ENCODE measurements around the gene LIPC. TPM values are rescaled to one million over a fixed set of nuclear protein-coding genes. Genes with fewer than 3 reads are reported as not detected.

Gene LIPC
- total RNA-seq, 5 donors from 2014 or later (not counting 1 experiment from before 2014, with no cell fraction given), result 0.89 to 2.1 (median 1.5) TPM

DNA sequence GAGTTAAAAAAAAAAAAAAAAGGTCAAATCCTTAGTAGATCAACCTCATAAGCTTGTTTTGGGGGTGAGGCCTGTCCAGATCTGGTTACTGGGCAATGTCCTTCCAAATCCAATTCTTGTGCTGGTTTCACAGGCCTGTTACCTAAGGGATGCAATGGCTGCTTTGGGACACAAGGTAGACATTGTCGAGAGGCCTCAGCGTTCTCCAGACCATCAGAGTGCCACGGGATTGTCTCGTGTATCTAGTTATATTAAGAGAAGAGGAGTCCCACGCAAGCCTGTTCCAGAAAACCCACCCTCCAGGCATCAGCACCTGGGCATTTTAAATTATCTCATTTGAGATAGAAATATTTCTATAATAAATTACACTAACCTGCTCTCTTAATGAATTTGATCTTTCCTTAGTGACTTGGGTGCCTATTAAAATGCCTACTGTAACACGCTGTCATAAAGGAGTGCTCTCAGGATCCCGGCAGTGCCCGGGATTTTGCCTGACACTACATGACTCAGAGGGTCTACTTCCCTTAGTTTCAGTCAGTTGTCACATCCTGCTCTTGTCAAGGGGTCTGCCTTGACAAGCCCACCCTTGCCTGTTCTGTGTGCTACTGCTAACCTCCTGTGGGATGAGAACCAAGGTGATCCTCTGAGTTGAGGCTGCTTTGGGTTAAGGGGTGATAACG is 116.0 kb downstream of the LIPC start:
- CTCF ChIA-PET, result no interaction called here
- H3K4me3 ChIP-seq (ENCODE audit: control insufficient read depth in 1 of 2, extremely low read depth in 1 of 2, low read length in 1 of 2), result no peak overlapping the region
- H3K27me3 Mint-ChIP-seq, result no peaks in the 10 kb centered on the region
- 92% methylated on average over 3 of the region's 9 CpGs for WGBS (ENCODE audit: insufficient coverage)
- no peaks in the 10 kb centered on the region for H3K9me3 Mint-ChIP-seq
- H3K27ac ChIP-seq (ENCODE audit: low read length), result no peak overlapping the region
- DNase-seq (no peak), ATAC-seq (replicated peaks in 1 of 4) (no peak)
- no peak overlapping the region for H3K4me3 Mint-ChIP-seq
- H3K27me3 ChIP-seq (replicated peaks in 1 of 2; ENCODE audit: control insufficient read depth in 2 of 2, extremely low read depth in 1 of 2, insufficient read depth in 2 of 2, low read length in 1 of 2), result peaks cover 0 to 9% of the 10 kb centered on the region in 2 experiments
- H3K9me3 ChIP-seq, result no peaks in the 10 kb centered on the region
- peaks cover 31 to 44% (median 37%) of the 10 kb centered on the region in 3 donors for H3K4me1 Mint-ChIP-seq
- H3K36me3 ChIP-seq (ENCODE audit: control insufficient read depth in 2 of 2, extremely low read depth in 1 of 2, insufficient read depth in 1 of 2, low read length in 1 of 2), result no peaks in the 10 kb centered on the region
- POLR2A ChIA-PET, result interaction anchor here in 1 of 2 donors (0.7 kb wide), 1 partner anchor 71 kb away, joined by 4 read pairs; no protein-coding TSS in a partner anchor
- no peaks in the 10 kb centered on the region for H3K36me3 Mint-ChIP-seq
- H3K4me1 ChIP-seq (ENCODE audit: control insufficient read depth in 1 of 2, extremely low read depth in 1 of 2, insufficient read depth in 2 of 2, low read length in 2 of 2), result peaks cover 9 to 26% of the 10 kb centered on the region in 2 experiments
- H3K27ac Mint-ChIP-seq, result no peak overlapping the region

DNA sequence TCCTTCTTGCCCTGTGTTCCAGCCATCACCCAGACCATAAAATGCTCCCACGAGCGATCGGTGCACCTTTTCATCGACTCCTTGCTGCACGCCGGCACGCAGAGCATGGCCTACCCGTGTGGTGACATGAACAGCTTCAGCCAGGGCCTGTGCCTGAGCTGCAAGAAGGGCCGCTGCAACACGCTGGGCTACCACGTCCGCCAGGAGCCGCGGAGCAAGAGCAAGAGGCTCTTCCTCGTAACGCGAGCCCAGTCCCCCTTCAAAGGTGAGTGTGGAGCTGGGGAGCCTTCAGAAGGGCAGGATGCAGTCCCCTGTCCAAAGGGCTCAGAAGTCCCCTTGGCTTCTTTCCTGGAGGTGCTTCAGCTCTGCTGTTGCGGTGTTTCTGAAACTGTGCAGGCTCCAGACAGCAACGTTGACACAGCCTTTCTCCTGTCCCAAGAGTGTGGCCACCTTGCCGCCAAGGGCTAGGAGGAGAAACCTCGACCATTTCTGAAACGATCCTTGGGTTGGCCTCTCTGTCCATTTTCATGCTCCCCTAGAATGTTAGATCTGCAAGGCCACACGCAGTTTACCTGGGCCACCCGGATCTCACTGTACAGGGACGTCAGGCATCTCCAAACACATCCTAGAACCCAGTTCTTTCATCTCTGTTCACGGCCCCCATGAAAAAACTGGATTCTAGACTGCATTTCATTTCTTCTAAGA is 116.7 kb downstream of the LIPC start:
- H3K4me1 ChIP-seq (ENCODE audit: control insufficient read depth in 1 of 2, extremely low read depth in 1 of 2, insufficient read depth in 2 of 2, low read length in 2 of 2), result peaks cover 9 to 26% of the 10 kb centered on the region in 2 experiments
- DNase-seq, result no peak
- ATAC-seq (replicated peaks in 1 of 4), result no peak
- no peaks in the 10 kb centered on the region for H3K36me3 ChIP-seq (ENCODE audit: control insufficient read depth in 2 of 2, extremely low read depth in 1 of 2, insufficient read depth in 1 of 2, low read length in 1 of 2)
- Mint-ChIP-seq H3K9me3 (no peaks in the 10 kb centered on the region), H3K27ac (no peak overlapping the region), H3K27me3 (no peaks in the 10 kb centered on the region), H3K36me3 (no peaks in the 10 kb centered on the region), H3K4me3 (no peak overlapping the region), H3K4me1 (peaks cover 31 to 44% (median 37%) of the 10 kb centered on the region in 3 donors)
- WGBS (ENCODE audit: insufficient coverage), result 97% methylated on average over 15 of the region's 26 CpGs
- ChIA-PET POLR2A (interaction anchor here in 1 of 2 donors (0.6 kb wide), 1 partner anchor 197 kb away, joined by 3 read pairs; no protein-coding TSS in a partner anchor), CTCF (no interaction called here)
- H3K27ac ChIP-seq (ENCODE audit: low read length), result no peak overlapping the region
- H3K9me3 ChIP-seq, result no peaks in the 10 kb centered on the region
- H3K27me3 ChIP-seq (replicated peaks in 1 of 2; ENCODE audit: control insufficient read depth in 2 of 2, extremely low read depth in 1 of 2, insufficient read depth in 2 of 2, low read length in 1 of 2), result peaks cover 0 to 11% of the 10 kb centered on the region in 2 experiments
- no peak overlapping the region for H3K4me3 ChIP-seq (ENCODE audit: control insufficient read depth in 1 of 2, extremely low read depth in 1 of 2, low read length in 1 of 2)

DNA sequence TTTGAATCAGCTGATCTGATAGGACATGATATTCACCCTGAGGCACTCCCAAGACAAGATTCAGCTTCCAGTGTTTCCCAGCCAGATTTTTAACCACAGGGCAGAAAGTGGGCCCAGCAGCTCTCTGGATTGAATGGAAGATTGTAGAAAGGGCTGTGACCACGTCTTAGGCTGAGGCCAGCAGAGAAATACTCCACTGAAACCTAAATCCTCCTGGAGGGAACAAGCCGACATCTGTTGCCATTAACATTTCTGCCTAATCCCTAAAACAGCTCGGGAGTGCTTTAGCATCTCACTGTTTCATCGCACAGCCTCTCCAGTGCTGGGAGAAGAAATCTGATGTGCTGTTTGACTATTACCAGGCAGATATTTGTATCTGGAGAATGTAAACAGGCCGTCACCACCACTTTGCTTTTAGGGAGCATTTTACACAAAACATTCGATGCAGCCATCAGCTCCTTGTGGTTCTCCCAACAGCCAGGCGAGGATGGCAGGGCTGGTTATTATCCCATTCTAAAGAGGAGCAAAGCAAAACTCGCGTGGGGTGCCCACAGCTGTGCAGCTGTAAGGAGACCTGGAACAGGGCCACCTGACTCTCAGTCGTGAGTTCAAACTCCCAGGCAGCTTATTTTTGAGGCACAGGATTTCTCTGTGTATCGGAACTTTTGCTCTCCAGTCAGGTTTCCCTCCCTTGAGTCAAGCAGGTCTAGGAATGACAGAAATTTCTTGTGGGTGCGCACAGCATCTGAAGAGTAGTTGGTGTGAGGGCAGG is 117.4 kb downstream of the LIPC start:
- Mint-ChIP-seq H3K4me1 (peaks cover 31 to 49% (median 39%) of the 10 kb centered on the region in 3 donors), H3K27ac (no peak overlapping the region), H3K4me3 (no peak overlapping the region), H3K9me3 (no peaks in the 10 kb centered on the region), H3K27me3 (no peaks in the 10 kb centered on the region), H3K36me3 (no peaks in the 10 kb centered on the region)
- WGBS (ENCODE audit: insufficient coverage), result 95% methylated on average over 7 of the region's 12 CpGs
- H3K9me3 ChIP-seq, result no peaks in the 10 kb centered on the region
- H3K4me1 ChIP-seq (ENCODE audit: control insufficient read depth in 1 of 2, extremely low read depth in 1 of 2, insufficient read depth in 2 of 2, low read length in 2 of 2), result peaks cover 9 to 26% of the 10 kb centered on the region in 2 experiments
- no peak overlapping the region for H3K27ac ChIP-seq (ENCODE audit: low read length)
- ChIA-PET POLR2A (interaction anchor here in 1 of 2 donors (0.6 kb wide), 1 partner anchor 196 kb away, joined by 3 read pairs; no protein-coding TSS in a partner anchor), CTCF (no interaction called here)
- H3K4me3 ChIP-seq (ENCODE audit: control insufficient read depth in 1 of 2, extremely low read depth in 1 of 2, low read length in 1 of 2), result no peak overlapping the region
- DNase-seq, result no peak
- no peaks in the 10 kb centered on the region for H3K36me3 ChIP-seq (ENCODE audit: control insufficient read depth in 2 of 2, extremely low read depth in 1 of 2, insufficient read depth in 1 of 2, low read length in 1 of 2)
- ATAC-seq (replicated peaks in 1 of 4), result no peak
- H3K27me3 ChIP-seq (replicated peaks in 1 of 2; ENCODE audit: control insufficient read depth in 2 of 2, extremely low read depth in 1 of 2, insufficient read depth in 2 of 2, low read length in 1 of 2), result peaks cover 0 to 11% of the 10 kb centered on the region in 2 experiments

DNA sequence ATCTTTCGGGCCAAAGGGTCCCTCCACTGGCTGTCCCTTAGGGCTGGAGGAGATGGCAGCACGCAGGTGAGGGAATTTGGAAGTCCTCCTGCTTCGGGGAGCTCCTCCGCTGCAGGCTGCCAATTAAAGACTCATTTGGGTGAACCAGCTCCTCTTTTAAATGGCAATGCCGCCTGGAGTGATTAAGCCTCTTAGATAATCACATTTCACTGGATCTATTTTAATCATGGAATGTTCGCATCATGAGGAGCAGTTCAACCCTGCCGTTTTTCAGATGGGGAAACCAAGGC is 117.9 kb downstream of the LIPC start:
- peaks cover 9 to 23% of the 10 kb centered on the region in 2 experiments for H3K4me1 ChIP-seq (ENCODE audit: control insufficient read depth in 1 of 2, extremely low read depth in 1 of 2, insufficient read depth in 2 of 2, low read length in 2 of 2)
- no peaks in the 10 kb centered on the region for H3K36me3 ChIP-seq (ENCODE audit: control insufficient read depth in 2 of 2, extremely low read depth in 1 of 2, insufficient read depth in 1 of 2, low read length in 1 of 2)
- DNase-seq (no peak), ATAC-seq (replicated peaks in 1 of 4) (no peak)
- Mint-ChIP-seq H3K36me3 (no peaks in the 10 kb centered on the region), H3K4me3 (no peak overlapping the region), H3K27ac (no peak overlapping the region), H3K9me3 (no peaks in the 10 kb centered on the region), H3K4me1 (peaks cover 29 to 46% (median 37%) of the 10 kb centered on the region in 3 donors), H3K27me3 (no peaks in the 10 kb centered on the region)
- no peak overlapping the region for H3K27ac ChIP-seq (ENCODE audit: low read length)
- no peaks in the 10 kb centered on the region for H3K9me3 ChIP-seq
- peaks cover 0 to 11% of the 10 kb centered on the region in 2 experiments for H3K27me3 ChIP-seq (replicated peaks in 1 of 2; ENCODE audit: control insufficient read depth in 2 of 2, extremely low read depth in 1 of 2, insufficient read depth in 2 of 2, low read length in 1 of 2)
- ChIA-PET CTCF (no interaction called here), POLR2A (interaction anchor here in 1 of 2 donors (0.6 kb wide), 1 partner anchor 200 kb away, joined by 3 read pairs; the partner anchor contains the start of gene ADAM10)
- no peak overlapping the region for H3K4me3 ChIP-seq (ENCODE audit: control insufficient read depth in 1 of 2, extremely low read depth in 1 of 2, low read length in 1 of 2)
- 100% methylated on average over 6 of the region's 7 CpGs for WGBS (ENCODE audit: insufficient coverage)

DNA sequence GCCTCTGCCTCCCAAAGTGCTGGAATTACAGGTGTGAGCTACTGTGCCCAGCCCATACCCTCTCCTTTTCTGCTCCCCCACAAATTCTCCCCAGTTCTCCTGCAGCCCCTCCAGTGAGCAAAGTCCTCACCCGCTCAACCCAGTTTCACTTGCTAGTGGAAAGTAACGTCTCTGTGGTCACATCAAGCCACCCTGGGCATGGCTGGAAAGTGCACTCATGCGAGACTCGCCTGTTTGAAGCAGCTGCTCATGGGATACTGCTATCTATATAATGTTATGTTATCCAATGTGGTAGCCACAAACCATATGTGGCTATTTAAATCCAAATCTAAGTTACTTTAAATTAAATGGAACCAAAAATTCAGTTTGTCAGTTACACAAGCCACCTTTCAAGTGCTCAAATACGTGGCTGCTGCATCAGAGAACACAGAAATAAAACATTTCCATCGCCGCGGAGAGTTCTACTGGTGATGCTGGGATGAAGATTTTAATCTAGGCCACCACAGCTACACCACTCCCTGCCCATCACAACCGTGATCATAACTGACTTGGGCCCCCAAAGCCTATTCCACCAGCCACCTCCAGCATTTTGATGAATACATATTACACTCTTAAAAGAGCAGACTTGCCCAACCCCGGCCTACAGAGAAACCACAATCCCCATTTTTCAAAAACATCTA is 119.4 kb downstream of the LIPC start:
- Mint-ChIP-seq H3K27ac (peak overlapping the region in 1 of 2 donors; percentile 16), H3K9me3 (no peaks in the 10 kb centered on the region), H3K4me1 (peaks cover 15 to 31% (median 23%) of the 10 kb centered on the region in 3 donors), H3K27me3 (no peaks in the 10 kb centered on the region), H3K4me3 (peak overlapping the region in 1 of 3 donors; percentile 48), H3K36me3 (no peaks in the 10 kb centered on the region)
- peaks cover 3 to 9% of the 10 kb centered on the region in 2 experiments for H3K4me1 ChIP-seq (ENCODE audit: control insufficient read depth in 1 of 2, extremely low read depth in 1 of 2, insufficient read depth in 2 of 2, low read length in 2 of 2)
- no peak for DNase-seq
- ChIA-PET CTCF (no interaction called here), POLR2A (no interaction called here)
- H3K4me3 ChIP-seq (ENCODE audit: control insufficient read depth in 1 of 2, extremely low read depth in 1 of 2, low read length in 1 of 2), result no peak overlapping the region
- ATAC-seq (replicated peaks in 1 of 4), result peak in 2 of 4 experiments; percentile 19 to 32
- no peaks in the 10 kb centered on the region for H3K36me3 ChIP-seq (ENCODE audit: control insufficient read depth in 2 of 2, extremely low read depth in 1 of 2, insufficient read depth in 1 of 2, low read length in 1 of 2)
- H3K27ac ChIP-seq (ENCODE audit: low read length), result no peak overlapping the region
- WGBS (ENCODE audit: insufficient coverage), result 30% methylated on average over 4 of the region's 10 CpGs
- no peaks in the 10 kb centered on the region for H3K9me3 ChIP-seq
- H3K27me3 ChIP-seq (replicated peaks in 1 of 2; ENCODE audit: control insufficient read depth in 2 of 2, extremely low read depth in 1 of 2, insufficient read depth in 2 of 2, low read length in 1 of 2), result peaks cover 0 to 11% of the 10 kb centered on the region in 2 experiments
